ENCODE measurements around the gene NDUFA6. TPM values are rescaled to one million over a fixed set of nuclear protein-coding genes. Genes with fewer than 3 reads are reported as not detected.
"Not testable (repeated sequence)": the region's sequence is repeated elsewhere in the genome, so short reads cannot be mapped to it uniquely, and the experiment has no call there.

The NDUFA6 gene
- total RNA-seq, 2 experiments from 2014 or later = 52.8 to 59.8 TPM

DNA sequence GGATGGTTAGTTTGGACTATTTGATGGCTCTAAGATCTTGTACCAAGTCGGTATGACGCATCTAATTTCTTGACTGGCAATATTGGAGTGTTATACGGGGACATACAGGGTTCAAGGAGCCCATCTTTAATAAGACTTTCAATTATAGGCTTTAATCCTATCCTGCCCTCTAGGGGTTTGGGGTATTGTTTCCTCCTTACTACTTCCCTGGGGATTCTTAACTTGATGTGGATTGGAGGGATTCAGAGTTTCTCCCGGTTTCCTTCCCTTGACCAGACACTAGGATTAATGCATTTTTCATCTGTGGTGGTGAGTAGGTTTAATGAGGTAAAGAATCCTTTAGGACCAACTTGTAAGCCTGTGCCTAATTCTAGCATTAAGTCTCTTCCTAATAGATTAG lies 21.2 kb upstream of the NDUFA6 start:
- ATAC-seq (ENCODE audit: poor library complexity) = no peak
- Mint-ChIP-seq H3K36me3 (ENCODE audit: low read depth) (peaks cover 26% of the 10 kb centered on the region), H3K27ac (no peak overlapping the region), H3K4me3 (no peak overlapping the region), H3K27me3 (no peaks in the 10 kb centered on the region), H3K9me3 (peaks cover 3% of the 10 kb centered on the region), H3K4me1 (ENCODE audit: low read depth) (peaks cover 1% of the 10 kb centered on the region)
- CTCF ChIA-PET = no interaction called here
- intact Hi-C loops (cut with DNase I, micrococcal nuclease) = no loop called here
- Histone ChIP-seq H3K9me3 (ENCODE audit: control insufficient read depth in 1 of 2, insufficient read depth in 1 of 2, low read length in 2 of 2) (peaks cover 11 to 17% of the 10 kb centered on the region in 2 experiments), H3K27ac (ENCODE audit: low read depth in 1 of 2, low read length in 2 of 2) (no peak overlapping the region), H3K36me3 (ENCODE audit: insufficient read depth, low read length) (no peaks in the 10 kb centered on the region), H3K27me3 (ENCODE audit: control insufficient read depth in 1 of 2, insufficient read depth in 2 of 2, low read length in 2 of 2) (no peaks in the 10 kb centered on the region), H3K4me1 (ENCODE audit: insufficient read depth, low read length) (no peaks in the 10 kb centered on the region), H3K4me3 (ENCODE audit: low read length) (no peak overlapping the region)
- DNase-seq = no peak
- TF ChIP-seq, protein P1, sequence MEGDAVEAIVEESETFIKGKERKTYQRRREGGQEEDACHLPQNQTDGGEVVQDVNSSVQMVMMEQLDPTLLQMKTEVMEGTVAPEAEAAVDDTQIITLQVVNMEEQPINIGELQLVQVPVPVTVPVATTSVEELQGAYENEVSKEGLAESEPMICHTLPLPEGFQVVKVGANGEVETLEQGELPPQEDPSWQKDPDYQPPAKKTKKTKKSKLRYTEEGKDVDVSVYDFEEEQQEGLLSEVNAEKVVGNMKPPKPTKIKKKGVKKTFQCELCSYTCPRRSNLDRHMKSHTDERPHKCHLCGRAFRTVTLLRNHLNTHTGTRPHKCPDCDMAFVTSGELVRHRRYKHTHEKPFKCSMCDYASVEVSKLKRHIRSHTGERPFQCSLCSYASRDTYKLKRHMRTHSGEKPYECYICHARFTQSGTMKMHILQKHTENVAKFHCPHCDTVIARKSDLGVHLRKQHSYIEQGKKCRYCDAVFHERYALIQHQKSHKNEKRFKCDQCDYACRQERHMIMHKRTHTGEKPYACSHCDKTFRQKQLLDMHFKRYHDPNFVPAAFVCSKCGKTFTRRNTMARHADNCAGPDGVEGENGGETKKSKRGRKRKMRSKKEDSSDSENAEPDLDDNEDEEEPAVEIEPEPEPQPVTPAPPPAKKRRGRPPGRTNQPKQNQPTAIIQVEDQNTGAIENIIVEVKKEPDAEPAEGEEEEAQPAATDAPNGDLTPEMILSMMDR (IDR thresholded peaks at IDR 0.05) = no peak
- POLR2A ChIA-PET = no interaction called here

DNA sequence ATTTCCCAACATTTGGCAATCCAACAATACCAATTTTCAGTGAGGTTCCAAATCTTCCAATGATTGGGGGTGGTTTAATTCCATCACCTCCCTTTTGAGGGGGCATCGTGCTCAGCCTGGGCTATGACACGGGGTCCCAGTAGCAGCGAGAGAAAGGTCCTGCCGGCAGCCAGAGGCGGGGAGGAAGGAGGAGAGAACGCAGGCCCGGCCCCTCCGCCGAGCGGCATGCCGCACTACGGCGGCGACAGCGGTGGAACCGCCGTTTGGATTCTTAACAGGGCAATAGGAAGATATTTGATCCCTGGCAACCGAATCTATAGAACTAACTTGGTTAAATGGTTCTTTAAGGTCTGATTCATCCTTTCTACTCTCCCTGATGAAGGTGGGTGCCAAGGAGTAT lies 18.3 kb upstream of the NDUFA6 start:
- TF ChIP-seq, protein P1 (IDR thresholded peaks at IDR 0.05) = no peak
- ChIA-PET CTCF (no interaction called here), POLR2A (no interaction called here)
- intact Hi-C loops (cut with DNase I, micrococcal nuclease) = no loop called here
- H3K9me3 ChIP-seq (ENCODE audit: control insufficient read depth in 1 of 2, insufficient read depth in 1 of 2, low read length in 2 of 2) = peaks cover 9 to 14% of the 10 kb centered on the region in 2 experiments
- no peaks in the 10 kb centered on the region for H3K36me3 ChIP-seq (ENCODE audit: insufficient read depth, low read length)
- ATAC-seq (ENCODE audit: poor library complexity) (no peak), DNase-seq (no peak)
- no peak overlapping the region for H3K4me3 Mint-ChIP-seq
- peaks cover 28% of the 10 kb centered on the region for H3K36me3 Mint-ChIP-seq (ENCODE audit: low read depth)
- no peak overlapping the region for H3K4me3 ChIP-seq (ENCODE audit: low read length)
- H3K27ac Mint-ChIP-seq = no peak overlapping the region
- H3K27me3 ChIP-seq (ENCODE audit: control insufficient read depth in 1 of 2, insufficient read depth in 2 of 2, low read length in 2 of 2) = no peaks in the 10 kb centered on the region
- H3K9me3 Mint-ChIP-seq = no peaks in the 10 kb centered on the region
- H3K27ac ChIP-seq (ENCODE audit: low read depth in 1 of 2, low read length in 2 of 2) = no peak overlapping the region
- no peaks in the 10 kb centered on the region for H3K4me1 Mint-ChIP-seq (ENCODE audit: low read depth)
- no peaks in the 10 kb centered on the region for H3K4me1 ChIP-seq (ENCODE audit: insufficient read depth, low read length)
- no peaks in the 10 kb centered on the region for H3K27me3 Mint-ChIP-seq

DNA sequence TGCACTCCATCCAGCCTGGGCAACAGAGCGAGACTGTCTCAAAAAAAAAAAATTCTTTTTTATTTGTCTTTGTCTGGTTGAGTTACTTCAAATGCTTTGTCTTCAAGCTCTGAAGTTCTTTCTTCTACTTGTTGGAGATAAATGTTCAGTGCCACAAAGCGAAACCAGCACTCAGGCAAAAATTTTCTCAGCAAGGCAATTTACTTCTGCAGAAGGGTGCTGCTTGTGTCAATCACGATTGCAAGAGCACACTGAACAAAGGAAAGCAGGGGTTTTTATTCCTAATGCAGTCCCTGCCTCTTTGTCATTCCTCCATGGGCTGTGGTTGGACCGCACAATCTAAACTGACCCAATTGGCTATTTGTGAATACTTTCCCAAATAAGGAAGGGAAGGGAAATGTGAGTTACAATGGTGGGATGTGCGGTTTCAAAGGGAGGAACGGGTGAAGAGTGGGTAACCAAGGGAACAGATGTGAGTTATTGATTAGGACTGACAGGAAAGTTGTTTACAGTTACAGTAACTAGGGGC lies 13.8 kb upstream of the NDUFA6 start:
- CTCF ChIA-PET; H3K27me3 ChIP-seq (ENCODE audit: control insufficient read depth in 1 of 2, insufficient read depth in 2 of 2, low read length in 2 of 2); H3K4me1 ChIP-seq (ENCODE audit: insufficient read depth, low read length); H3K27ac Mint-ChIP-seq; H3K4me3 ChIP-seq (ENCODE audit: low read length); ATAC-seq (ENCODE audit: poor library complexity); intact Hi-C loops (cut with DNase I, micrococcal nuclease); H3K4me3 Mint-ChIP-seq; H3K4me1 Mint-ChIP-seq (ENCODE audit: low read depth); H3K9me3 Mint-ChIP-seq; H3K27me3 Mint-ChIP-seq; DNase-seq; H3K36me3 ChIP-seq (ENCODE audit: insufficient read depth, low read length); H3K27ac ChIP-seq (ENCODE audit: low read depth in 1 of 2, low read length in 2 of 2): not testable (repeated sequence)
- peaks cover 32 to 38% of the 10 kb centered on the region in 2 experiments for H3K9me3 ChIP-seq (ENCODE audit: control insufficient read depth in 1 of 2, insufficient read depth in 1 of 2, low read length in 2 of 2)
- peaks cover 45% of the 10 kb centered on the region for H3K36me3 Mint-ChIP-seq (ENCODE audit: low read depth)
- POLR2A ChIA-PET = interaction anchor here (0.6 kb wide), 1 partner anchor 153 kb away, joined by 3 read pairs; no protein-coding TSS in a partner anchor

DNA sequence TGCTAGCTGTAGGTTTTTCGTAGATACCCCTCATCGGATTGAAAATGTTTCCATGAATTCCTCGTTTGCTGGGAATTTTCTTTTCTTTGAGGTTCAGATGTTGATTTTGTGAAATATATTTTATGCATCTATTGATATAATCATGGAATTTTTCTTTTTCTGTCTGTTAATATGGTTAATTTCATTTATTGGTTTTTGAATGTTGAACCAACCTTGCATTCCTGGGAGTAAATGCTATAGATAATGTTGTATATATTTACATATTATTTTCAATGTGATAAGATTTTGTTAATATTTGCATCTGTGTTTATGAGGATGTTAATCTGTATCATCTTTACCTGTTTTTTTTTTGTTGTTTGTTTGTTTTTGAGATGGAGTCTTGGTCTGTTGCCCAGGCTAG lies 10.6 kb upstream of the NDUFA6 start:
- intact Hi-C loops (cut with DNase I, micrococcal nuclease) = no loop called here
- H3K4me3 ChIP-seq (ENCODE audit: low read length) = no peak overlapping the region
- H3K36me3 ChIP-seq (ENCODE audit: insufficient read depth, low read length) = peaks cover 4% of the 10 kb centered on the region
- no peak for DNase-seq
- no peaks in the 10 kb centered on the region for H3K27me3 ChIP-seq (ENCODE audit: control insufficient read depth in 1 of 2, insufficient read depth in 2 of 2, low read length in 2 of 2)
- ChIA-PET POLR2A (no interaction called here), CTCF (interaction anchor here (0.8 kb wide), 1 partner anchor 10 kb away, joined by 3 read pairs; no protein-coding TSS in a partner anchor)
- TF ChIP-seq, protein P1 (IDR thresholded peaks at IDR 0.05) = no peak
- H3K4me1 Mint-ChIP-seq (ENCODE audit: low read depth) = no peaks in the 10 kb centered on the region
- peaks cover 1% of the 10 kb centered on the region for H3K9me3 Mint-ChIP-seq
- ATAC-seq (ENCODE audit: poor library complexity) = no peak
- peaks cover 60% of the 10 kb centered on the region for H3K36me3 Mint-ChIP-seq (ENCODE audit: low read depth)
- no peak overlapping the region for H3K27ac ChIP-seq (ENCODE audit: low read depth in 1 of 2, low read length in 2 of 2)
- no peak overlapping the region for H3K27ac Mint-ChIP-seq
- no peaks in the 10 kb centered on the region for H3K27me3 Mint-ChIP-seq
- no peaks in the 10 kb centered on the region for H3K4me1 ChIP-seq (ENCODE audit: insufficient read depth, low read length)
- H3K9me3 ChIP-seq (ENCODE audit: control insufficient read depth in 1 of 2, insufficient read depth in 1 of 2, low read length in 2 of 2) = peaks cover 32 to 46% of the 10 kb centered on the region in 2 experiments
- H3K4me3 Mint-ChIP-seq = no peak overlapping the region

Measured in CD4-positive, alpha-beta T cell (primary cell).